Ishikawa (cell line): ENCODE results near the gene CAMK1D.
A peak's percentile ranks its signal among the peaks of the same experiment; 100 is the strongest.

Source experiments
- CEBPB ChIP-seq: IDR thresholded peaks from 2 replicates; pipeline ENCODE4 v1.6.1; 2012
- CREB1 ChIP-seq: IDR thresholded peaks from 2 replicates; pipeline ENCODE4 v1.6.1; 2012; ENCODE audit warnings: low read depth
- EGR1 ChIP-seq: IDR thresholded peaks from 2 replicates; pipeline ENCODE4 v1.6.1; 2012
- EP300 ChIP-seq: IDR thresholded peaks from 2 replicates; pipeline ENCODE4 v1.6.1; 2012; ENCODE audit warnings: borderline replicate concordance
- FOXM1 ChIP-seq: IDR thresholded peaks from 2 replicates; pipeline ENCODE4 v1.6.1; 2012; ENCODE audit warnings: low read depth, borderline replicate concordance
- NFIC ChIP-seq: IDR thresholded peaks from 2 replicates; pipeline ENCODE4 v1.6.1; 2012
- RAD21 ChIP-seq: IDR thresholded peaks from 2 replicates; pipeline ENCODE4 v1.6.1; 2012; ENCODE audit warnings: low read depth
- REST ChIP-seq: IDR thresholded peaks from 2 replicates; pipeline ENCODE4 v1.6.1; 2012; ENCODE audit warnings: low read depth, mild to moderate bottlenecking
- TAF1 ChIP-seq: IDR thresholded peaks from 2 replicates; pipeline ENCODE4 v1.6.1; 2012; ENCODE audit warnings: low read depth, mild to moderate bottlenecking
- TCF12 ChIP-seq: IDR thresholded peaks from 2 replicates; pipeline ENCODE4 v1.6.1; 2012; ENCODE audit warnings: low read depth
- TEAD4 ChIP-seq: IDR thresholded peaks from 2 replicates; pipeline ENCODE4 v1.6.1; 2012
- YY1 ChIP-seq: IDR thresholded peaks from 2 replicates; pipeline ENCODE4 v1.6.1; 2012; ENCODE audit warnings: low read depth
- ZBTB7A ChIP-seq: IDR thresholded peaks from 2 replicates; pipeline ENCODE4 v1.6.1; 2012; ENCODE audit warnings: low read depth
- TF ChIP-seq, protein P1 (sequence below): IDR thresholded peaks from 2 replicates; pipeline ENCODE4 v1.6.1; 2012
- TF ChIP-seq, protein P2 (sequence below): IDR thresholded peaks from 2 replicates; pipeline ENCODE4 v1.6.1; 2012

Gene CAMK1D

DNA sequence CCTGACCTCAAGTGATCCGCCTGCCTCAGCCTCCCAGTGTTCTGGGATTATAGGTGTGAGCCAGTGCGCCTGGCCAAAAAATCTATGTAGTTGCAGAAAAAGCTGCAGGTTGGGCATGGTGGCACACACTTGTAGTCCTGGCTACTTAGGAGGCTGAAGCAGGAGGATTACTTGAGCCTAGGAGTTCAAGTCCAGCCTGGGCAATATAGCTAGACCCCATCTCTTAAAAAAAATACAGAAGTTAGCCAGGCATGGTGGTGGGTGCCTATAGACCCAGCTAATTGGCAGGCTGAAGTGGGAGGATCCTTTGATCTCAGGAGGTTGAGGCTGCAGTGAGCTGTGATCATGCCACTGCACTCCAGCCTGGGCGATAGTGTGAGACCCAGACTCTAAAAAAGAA lies 24.8 kb upstream of the CAMK1D start:
- no peak for TF ChIP-seq TCF12
- no peak for TF ChIP-seq RAD21
- no peak for TF ChIP-seq TEAD4
- no peak for TF ChIP-seq EGR1
- TF ChIP-seq, protein P1, sequence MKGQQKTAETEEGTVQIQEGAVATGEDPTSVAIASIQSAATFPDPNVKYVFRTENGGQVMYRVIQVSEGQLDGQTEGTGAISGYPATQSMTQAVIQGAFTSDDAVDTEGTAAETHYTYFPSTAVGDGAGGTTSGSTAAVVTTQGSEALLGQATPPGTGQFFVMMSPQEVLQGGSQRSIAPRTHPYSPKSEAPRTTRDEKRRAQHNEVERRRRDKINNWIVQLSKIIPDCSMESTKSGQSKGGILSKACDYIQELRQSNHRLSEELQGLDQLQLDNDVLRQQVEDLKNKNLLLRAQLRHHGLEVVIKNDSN: no peak
- no peak for TF ChIP-seq TAF1

- TF ChIP-seq CEBPB (no peak), RAD21 (no peak), TEAD4 (no peak), EGR1 (no peak), TAF1 (no peak), NFIC (no peak), TCF12 (no peak), CREB1 (no peak), FOXM1 (no peak)
- TF ChIP-seq, protein P1: no peak
These were observed 22.3 kb upstream of the CAMK1D start for GRCh38 chr10:12327074-12327473.

DNA sequence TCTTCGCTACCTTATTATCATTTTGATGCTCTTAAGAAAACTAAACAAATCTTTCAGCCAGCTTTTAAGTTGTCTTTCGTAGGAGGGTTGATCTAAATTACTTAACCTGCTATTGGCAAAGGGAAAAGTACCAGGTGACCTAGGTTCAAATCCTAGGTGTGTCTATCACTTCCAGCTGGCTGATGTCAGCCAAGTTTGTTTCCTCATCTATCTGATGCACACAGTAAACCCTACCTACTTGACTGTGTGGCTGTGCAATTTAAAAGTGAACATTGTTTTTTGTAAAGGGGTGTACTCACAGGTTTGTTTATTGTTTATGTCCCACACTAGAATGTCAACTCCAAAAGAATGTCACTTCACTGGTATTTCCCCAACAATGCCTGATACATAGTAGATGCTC lies 21.9 kb upstream of the CAMK1D start:
- no peak for TF ChIP-seq TEAD4
- TF ChIP-seq YY1: no peak
- TF ChIP-seq, protein P2, sequence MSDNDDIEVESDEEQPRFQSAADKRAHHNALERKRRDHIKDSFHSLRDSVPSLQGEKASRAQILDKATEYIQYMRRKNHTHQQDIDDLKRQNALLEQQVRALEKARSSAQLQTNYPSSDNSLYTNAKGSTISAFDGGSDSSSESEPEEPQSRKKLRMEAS: no peak
- no peak for TF ChIP-seq NFIC
- no peak for TF ChIP-seq RAD21
- no peak for TF ChIP-seq CREB1
- no peak for TF ChIP-seq EP300
- TF ChIP-seq REST: no peak
- no peak for TF ChIP-seq TCF12
- TF ChIP-seq CEBPB: no peak
- TF ChIP-seq TAF1: no peak
- TF ChIP-seq, protein P1: no peak
- no peak for TF ChIP-seq FOXM1
- TF ChIP-seq EGR1: no peak
- no peak for TF ChIP-seq ZBTB7A

GRCh38 chr10:12332572-12333379 lies 16.6 kb upstream of the CAMK1D start:
- TF ChIP-seq TEAD4 (no peak), REST (no peak), NFIC (no peak), CEBPB (peak; percentile 73), FOXM1 (no peak), YY1 (no peak)
- TF ChIP-seq, protein P1: no peak
- TF ChIP-seq, protein P2: no peak

GRCh38 chr10:12333380-12334185 lies 15.8 kb upstream of the CAMK1D start:
- TF ChIP-seq EP300 (peak; percentile 52; the same call in 1 of the 2 replicates), TCF12 (peak; percentile 76), CEBPB (0 out of 2 replicates have a peak, but pooled peaks have one; percentile 2), TEAD4 (peak; percentile 66), RAD21 (no peak), NFIC (peak; percentile 84)
